HG03159 (cell line): Measurements from ENCODE around the gene COL23A1.

Experiments used
- ATAC-seq: cut with Tn5 transposase; IDR thresholded peaks from one replicate; pipeline ENCODE4 v1.9.1; 2021; ENCODE audit warnings: mild to moderate bottlenecking, moderate library complexity; ENCODE audit not compliant: unreplicated experiment

The COL23A1 gene

DNA sequence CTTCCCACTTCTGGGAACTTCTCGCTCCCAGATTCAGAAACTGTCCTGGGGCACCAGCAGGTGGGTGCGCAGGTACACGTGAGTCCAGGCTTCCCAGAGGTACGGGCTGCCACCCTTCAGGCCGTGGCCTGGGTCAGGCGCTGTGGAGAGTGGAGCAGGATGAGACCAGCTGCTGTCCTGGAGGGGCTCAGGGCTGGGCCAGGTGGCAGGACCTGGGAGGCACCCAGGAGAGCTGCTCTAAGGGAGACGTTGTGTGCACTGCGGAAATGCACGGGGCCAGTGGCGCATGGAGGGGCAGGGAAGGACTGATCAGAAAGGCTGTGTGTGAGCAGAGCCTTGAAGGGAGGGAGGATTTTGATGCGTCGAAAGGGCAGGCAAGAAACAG, 222.5 kb downstream of the COL23A1 start:
- no peak for ATAC-seq

DNA sequence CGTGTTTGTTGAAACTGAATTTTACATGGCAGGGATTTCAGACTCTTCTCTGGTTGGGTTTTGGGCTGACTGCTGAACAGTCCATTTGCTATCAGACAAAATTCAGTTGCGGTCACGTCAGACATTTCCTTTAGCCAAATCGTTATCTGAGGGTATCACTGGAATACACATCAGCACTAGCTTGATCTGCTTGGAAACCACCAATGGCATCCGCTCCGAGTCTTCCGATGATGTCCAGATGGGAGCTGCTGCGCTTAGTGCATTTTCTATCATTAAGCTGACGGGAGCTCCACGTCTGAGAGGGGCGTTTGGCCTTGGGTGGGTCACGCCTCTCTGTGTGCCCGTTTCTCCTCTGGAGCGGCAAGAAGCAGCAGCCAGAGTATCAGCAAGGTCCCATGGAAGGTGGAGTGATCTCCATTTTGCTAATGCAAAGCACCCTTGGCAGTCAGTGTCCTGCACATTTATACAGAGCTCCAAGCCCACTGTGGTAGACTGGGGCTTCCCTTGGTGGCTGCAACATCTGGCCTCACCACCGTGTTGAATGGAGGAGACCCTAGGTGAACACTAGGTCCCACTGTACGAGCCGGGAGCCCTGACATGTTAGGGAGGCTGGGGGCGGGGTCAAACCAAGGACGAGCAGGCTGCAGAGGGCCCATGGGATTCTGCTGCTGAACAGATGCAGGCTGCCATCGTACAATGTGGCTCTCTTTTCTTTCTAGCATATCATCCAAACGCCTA, 223.0 kb downstream of the COL23A1 start:
- ATAC-seq = no peak

DNA sequence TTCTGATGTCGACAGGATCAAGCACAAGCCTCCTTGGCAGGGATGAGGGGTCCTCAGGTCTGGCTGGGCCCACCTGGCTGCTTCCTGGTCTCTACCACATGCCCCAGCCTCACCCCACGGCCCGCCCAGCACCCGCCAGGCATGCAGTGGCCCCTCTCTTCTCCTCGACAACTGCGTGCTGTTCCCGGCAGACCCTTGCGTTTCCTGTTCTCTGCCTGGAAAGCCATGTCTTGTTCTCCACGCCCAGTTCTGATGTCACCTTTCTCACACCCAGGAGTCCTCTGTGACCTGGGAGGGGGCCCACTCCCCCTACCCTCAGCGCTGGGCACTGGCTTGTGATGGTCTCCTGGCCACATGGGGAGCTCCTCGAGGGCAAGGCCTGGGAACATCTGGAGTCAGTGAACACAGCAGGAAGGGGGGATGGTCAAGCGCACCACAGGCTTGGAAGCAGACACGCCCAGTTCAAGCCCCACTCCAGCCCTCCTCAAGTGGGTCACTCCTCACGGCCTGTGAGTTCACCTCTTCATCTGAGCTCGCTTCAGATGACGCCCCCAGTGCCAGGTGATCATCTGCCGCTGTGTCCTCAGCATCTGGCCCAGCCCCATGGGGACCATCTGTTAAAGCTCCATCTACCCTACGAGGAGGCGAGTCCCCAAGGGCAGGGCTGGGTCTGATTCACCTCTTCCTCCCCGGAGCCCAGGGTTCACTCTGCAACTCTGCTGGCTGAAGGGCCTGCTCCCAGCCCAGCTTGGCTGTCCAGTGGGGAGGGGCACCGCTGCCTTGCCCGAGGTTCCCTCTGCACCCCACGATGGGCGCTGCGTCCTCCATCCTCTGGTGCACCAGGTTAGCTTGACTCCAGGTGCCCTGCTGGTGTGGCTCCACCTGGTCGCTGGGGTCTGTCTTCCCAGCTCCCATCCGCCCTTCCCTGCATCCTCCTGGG, 224.4 kb downstream of the COL23A1 start:
- ATAC-seq = no peak

DNA sequence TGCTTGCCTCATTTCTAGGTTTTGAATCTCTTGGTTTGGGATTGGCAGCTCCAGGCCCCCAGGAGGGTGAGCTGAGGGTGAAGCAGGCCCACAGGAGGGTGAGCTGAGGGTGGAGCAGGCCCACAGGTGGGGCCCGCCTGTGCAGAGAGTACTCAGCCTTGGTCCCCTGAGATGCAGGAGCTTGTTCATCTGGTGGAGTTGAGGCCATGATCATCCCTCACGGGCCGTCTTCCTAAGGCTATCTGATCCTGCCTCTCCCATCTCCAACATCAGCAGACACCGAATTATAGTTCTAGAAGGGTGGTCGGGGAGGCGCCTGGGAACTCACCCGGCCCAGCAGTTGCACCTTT, 225.9 kb downstream of the COL23A1 start:
- no peak for ATAC-seq

DNA sequence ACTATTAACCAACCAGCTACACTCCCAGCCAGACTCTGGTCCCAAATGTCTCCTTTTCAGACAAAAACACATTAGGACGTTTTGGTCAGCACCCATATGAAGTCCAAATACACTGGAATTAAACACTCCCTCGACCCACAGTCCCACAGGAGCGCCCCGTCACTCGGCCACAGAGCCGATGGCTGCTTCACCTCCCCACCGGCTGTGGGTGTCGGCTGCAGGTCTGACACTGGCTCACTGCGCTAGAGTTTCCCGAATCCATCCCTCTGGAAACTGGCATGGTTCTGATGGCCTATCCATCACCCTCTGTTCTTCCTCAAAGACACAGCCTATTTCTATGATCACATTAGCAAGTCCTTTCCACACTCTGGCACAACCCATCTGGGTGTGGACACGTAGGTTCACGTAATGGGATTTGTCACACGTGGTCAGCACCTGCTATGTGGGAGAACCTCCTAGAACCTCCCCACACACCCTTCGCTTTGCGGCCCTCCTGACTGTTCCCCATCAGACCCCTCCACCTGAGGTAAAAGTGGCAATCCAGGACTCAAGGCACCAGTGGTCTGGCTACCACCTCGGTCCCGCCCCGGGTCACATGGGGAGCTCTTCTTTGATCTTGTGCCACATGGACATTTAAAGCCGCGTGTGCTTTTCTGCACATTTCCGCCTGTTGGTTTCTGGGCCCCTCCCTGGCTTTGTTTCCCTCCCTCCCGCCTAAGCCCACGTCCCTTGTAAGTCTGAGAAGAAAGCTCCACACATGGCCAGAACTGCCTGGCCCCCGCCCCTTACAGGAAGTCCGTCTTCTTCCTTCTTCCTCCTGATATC, 226.5 kb downstream of the COL23A1 start:
- no peak for ATAC-seq

DNA sequence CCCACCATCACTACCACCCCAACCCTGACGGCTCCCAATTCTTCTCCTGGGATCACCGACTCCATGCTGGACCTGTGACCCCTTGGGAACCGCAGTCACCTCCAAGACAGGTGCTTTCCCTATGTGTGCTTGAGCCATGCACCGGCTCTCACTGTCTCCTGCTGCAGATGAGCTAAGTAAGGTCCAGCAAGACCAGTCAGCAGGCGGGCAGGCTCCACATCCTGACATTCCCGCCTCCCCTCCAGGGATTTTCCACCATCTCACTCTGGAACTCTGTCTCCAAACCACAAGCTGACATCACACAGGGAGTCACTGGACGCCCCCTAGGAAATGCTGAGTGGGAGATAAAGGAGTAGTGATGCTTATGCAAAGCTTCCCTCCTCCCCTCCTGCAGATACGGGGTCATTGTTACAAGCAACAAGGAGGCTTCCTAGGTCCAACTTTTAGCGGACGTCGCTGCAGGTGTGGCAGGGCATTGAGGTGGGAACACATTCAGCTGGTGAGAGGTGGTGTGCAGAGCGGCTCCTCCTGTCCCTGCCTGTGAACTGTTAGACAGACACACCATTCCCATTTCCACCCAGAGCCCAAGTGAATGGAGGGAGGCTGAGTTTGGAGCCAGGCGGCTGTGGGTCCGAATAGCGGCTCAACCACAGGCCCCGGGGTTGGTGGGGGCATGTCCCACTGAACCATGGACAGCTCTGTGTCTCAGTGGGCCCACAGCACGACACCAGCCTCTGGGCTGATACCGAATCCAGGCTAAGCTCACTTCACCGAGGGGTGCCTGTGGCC, 228.3 kb downstream of the COL23A1 start:
- no peak for ATAC-seq

DNA sequence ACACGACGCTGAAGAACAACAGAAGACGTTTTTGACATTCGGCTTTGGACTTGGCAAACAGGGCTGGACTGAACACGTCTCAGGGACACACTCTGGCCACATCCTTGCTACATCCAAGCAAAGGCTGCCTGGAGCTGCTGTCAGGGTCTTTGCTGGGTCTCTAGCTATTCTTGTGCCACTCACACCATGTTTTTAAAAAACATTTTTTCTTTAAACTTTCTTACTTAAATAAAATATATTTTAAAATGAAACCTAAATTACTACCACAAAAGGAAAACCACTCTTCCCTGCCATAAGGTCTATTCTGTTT, 229.3 kb downstream of the COL23A1 start:
- ATAC-seq = no peak

DNA sequence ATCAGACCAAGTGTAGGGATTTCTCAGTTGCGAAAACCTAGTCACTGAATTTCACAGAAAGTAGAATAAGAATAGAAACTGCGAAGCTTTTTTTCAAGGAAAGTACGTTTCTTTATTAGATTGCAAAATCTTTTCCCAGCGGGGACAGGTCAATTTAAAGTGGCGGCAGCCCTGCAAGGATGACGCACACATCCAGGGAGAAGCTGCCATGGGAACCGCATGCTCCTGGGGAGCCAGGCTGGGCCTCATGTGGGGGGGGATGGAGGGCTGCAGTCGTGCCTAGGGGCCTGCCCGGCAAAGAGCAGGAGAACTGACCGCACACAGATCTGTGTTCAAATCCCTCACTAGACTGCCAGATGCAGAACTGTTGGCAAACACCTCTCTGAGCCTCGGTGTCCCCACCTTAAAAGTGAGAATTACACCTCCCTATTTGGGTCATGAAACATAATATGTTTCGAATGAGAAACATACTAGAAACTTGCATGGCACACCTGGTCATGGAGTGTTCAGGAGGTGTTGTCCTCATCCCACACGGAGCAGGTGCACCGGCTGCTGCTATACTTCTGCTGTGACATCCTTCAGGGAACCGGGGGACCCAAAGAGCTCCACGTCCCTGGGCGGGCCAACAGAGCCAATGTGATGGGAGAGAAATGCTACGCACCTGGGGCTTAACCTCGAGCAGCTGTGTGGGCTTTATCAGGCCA, 229.8 kb downstream of the COL23A1 start:
- ATAC-seq = no peak

DNA sequence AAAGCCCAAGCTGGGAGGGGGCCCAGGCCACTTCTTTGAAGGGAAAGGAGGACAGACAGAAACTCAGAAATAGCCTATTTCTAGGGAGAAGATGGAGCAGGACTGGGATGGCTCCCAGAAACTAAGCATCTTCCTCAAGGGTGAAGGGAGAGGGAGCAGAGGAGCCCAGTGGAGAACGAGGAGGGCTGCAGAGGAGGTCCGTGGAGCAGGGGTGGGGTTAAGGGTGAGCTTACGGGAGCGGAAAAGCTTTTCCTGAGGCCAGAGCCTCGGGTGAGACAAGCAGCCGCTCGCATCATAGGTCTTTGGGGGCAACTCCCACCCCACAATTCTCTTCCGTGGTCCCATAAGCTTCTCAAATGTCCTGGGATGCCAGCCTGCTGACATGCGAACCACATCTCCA, 230.5 kb downstream of the COL23A1 start:
- no peak for ATAC-seq

DNA sequence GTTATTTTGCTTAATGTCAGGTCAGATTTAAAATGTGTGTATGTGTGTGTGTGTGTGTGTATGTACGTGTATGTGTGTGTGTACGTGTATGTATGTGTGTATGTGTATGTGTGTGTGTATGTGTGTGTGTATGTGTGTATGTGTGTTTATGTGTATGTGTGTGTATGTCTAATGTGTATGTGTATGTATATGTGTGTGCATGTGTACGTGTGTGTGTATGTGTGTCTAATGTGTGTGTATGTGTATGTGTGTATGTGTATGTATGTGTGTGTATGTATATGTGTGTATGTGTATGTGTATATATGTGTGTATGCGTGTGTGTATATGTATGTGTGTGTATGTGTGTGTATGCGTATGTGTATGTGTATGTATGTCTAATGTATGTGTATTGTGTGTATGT, 232.5 kb downstream of the COL23A1 start:
- no peak for ATAC-seq

DNA sequence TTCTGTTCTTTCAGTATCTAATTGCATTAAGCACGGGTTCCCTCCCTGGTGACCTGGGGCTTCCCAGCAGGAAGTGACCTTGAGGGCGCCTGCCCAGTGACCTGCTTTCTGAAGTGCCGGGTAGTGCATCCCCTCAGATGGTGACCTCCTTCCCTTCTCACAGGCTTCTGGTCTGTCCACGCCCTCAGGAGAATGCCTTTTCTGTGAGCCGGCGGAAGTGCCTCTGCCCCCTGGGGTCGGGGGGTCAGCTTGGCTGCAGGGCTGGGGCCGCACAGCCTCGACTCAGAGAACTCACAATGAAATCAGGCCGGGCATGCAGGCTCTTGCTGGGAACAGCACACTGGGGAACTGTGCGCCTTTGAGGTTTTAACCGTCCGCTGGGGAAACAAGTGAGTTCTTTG, 233.1 kb downstream of the COL23A1 start:
- ATAC-seq = no peak

DNA sequence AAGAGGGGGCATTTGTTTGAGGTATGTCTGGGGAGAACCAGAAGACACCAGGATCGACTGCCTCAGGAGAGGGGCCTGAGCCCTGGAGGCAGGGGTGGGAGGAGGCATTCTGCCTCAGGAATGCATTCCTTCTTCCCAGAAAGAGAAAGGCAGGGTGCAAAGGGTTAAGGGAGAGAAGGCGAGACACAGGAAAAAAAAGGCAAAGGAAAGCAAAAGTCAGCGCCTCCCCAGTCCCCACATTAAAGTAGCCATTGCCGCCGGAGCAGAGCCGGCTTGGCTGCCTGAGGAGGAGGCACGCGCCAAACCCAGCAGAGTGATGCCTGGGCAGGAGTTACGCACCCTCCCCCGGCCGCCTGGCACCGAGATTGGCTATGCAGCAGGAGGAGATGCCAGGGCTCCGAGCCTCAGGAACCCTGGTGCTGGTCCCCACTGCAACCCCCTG, 233.7 kb downstream of the COL23A1 start:
- ATAC-seq = no peak

DNA sequence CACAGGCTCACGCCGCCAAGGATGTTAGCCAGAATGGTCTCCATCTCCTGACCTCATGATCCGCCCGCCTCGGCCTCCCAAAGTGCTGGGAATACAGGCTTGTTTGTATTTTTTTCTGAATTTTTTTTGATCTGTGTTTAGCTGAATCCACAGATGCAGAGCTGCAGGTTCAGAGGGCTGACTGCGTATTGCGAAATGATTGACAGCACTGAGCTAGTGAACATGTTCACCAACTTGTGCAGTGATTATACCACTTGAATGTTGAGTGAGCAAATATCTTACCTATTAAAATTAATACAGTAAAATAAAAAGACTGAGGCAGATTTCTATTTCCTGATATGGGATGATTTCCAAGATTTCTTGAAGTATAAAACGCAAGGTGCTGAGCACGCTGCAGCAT, 234.5 kb downstream of the COL23A1 start:
- no peak for ATAC-seq

DNA sequence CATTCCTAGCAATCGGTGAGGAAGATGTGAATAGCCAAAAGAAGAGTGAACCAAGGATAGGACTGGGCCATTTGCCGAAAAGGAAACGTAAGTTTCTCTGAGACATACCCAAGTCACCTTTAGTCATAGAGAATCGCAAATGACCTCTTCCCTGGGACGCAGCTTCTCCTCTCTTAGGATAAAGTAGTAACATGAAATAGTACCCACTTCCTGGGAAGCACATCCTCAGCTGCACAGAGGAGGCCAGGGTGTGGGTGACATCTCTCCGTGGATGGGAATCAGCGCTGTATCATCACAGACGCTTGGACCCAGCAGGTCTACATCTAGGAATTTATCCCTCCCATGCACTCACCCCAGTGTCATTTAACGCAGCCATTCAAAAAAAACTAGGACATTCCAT, 236.7 kb downstream of the COL23A1 start:
- ATAC-seq = no peak

DNA sequence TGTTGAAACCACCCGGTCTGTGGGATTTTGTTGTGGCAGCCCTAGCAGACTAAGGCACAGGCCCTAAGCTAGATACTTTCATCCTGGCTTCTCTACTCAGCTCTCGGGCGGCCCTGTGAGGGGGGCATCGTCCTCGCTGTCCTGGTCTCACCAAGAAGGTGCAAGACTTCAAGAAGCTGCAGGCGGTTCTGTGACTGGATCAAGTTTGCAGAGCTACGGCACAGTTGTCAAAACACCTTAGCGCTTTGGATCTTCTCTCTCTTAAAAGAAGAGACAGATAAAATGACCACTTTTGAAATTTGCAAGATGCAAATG, 238.2 kb downstream of the COL23A1 start:
- no peak for ATAC-seq

DNA sequence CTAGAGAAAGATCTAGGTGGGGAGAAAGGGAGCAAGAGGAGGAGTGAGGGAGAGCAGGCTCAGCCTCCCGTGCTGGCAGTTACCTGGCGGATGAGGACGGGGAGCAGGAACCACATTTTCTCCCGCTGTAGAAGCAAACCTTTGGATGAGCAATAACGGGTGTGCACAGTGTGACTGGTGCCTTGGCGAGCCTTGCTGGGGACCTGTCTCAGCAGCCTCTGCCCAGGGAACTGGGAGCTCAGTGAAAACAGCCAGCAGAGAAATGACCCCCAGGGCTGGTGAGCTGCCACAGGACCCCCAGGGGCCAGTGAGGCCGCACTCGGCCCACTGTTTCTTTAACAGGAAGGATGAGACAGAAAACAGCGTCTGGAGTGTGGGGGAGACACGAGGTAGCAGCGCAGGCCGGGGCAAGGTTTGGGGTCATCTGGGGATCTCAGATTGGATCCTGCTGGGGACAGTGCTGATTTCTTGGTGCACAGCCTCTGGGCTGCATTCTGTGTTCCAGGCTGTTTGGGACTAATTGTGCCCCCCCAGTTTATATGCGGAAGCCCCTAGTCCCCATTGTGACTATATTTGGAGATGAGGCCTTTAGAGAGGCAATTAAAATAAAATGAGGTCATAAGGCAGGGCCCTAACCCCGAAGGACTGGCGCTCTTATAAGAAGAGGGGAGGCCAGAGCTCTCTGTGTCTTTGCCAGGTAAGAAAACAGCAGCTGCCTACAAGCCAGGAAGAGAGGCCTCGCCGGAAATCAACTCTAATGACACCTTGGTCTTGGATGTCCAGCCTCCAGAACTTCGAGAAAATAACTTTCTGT, 238.8 kb downstream of the COL23A1 start:
- ATAC-seq = no peak

DNA sequence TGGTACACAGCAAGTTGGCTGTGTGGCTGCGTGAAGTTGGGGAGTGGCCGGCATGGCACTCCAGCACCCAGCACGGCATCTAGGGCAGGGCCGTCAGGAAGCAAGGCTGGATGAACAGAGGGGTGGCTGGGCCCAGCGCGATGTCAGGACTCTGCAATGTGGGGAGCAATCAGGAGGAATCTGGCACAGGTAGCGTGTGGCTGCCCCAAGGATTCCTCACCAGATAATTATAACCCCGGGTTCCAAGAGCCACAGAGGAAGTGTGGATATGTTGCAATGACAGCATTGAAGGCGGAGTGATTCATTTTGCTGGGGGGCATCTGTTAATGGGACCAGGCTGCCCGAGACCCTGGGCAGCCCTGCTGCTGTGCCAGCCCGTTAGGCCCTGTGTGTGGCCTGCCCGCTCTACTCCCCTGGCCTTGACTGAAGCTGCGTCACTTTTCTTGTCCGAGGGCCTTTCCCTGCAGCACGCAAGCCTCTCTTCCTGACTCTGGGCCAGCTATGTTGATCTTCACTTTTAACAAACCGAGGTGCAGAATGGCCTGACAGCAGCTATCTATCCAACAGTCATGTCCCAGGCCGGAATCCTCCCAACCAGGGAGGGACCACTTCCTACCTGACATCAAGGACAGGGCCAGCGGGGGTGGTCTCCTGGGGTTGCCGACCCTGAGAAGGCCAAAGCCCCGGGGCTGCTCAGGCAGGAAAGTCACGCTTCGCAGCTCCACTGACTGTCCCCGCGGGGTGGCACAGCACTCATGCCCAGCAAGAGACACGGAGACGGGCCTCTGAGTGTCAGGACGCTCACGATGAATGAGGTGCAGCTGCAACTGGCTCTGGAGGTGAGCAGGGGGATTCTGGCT, 239.6 kb downstream of the COL23A1 start:
- ATAC-seq = no peak

DNA sequence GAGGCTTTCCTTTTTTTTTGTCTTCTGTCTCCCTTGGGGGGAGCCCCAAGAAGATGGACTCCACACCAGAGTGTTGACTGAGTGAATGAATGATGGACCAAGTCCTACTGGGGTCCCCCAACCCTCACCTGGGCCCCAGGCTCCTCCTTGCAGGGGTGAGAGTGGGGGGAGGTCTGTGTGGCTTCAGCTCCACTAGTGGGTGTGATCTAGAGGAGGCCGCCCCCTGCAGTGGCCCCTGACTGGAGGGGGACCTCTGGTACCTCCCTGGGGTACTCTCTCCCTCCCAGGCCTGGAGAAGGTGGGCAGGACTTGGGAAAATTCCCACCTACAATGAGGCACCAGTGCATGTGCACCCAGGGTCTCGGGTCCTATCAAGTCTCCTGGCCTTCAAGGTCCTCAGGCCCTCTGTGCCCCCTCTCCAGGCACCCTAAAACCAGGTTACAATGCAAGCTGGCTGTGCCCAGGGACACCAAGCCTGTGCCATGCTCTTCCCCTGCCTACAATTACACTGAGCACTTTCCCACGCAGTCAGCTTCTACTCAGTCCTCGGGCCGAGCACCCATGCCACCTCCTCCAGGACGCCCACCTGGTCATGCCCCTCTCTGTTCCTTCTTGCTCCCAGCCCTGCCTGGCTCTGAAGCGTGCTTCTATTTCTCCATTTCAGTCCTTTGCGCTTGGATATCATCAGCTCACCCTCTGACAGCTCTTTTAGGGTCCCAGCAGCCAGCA, 240.4 kb downstream of the COL23A1 start:
- no peak for ATAC-seq
